Measurements from ENCODE around the gene UTF1. TPM values are rescaled to one million over a fixed set of nuclear protein-coding genes. Genes with fewer than 3 reads are reported as not detected.

Gene UTF1
- polyA plus RNA-seq, 1 experiment, result not detected

DNA sequence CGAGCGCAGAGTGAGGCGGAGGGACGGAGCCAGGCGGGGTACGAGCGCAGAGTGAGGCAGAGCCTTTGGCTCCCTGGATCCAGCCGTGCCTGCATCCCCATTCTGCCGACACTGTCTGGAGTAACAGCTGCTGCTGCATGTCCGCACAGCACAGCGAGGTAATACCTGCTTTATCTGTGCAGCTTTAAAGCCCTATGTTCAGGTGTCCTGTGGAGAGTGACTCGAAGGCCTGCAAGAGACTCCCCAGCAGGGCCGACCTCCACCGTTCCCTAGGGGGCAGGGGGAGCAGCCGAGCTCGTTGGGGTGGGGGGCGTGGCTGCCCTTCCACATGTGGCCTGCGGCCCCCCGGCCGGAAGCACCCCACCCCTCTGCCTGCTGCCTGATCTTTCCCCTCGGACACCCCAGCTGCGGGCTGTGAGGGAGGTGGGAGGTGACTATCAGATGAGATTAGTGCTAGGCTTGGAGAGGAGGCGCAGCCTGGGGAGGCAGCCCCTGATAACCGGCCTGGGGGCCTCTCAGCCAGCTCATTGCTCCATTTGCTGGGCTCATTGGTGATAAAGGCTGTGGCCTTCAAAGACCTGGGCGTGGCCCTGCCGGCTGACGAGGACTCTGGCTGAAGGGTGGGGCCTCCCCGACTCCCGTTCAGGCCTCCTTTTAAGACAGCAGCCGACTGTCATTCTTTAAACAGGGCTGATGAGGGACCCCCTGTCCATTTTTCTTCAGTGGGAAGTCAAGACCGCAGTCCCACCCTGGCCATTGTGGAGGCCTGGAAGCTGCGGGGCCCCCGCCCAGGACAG is 15.6 kb downstream of the UTF1 start:
- H3K36me3 ChIP-seq (ENCODE audit: control insufficient read depth, insufficient read depth, low read length), result no peaks in the 10 kb centered on the region
- ChIA-PET POLR2A (no interaction called here), CTCF (no interaction called here)
- no peak for DNase-seq (ENCODE audit: low read depth)
- H3K27me3 ChIP-seq (ENCODE audit: control insufficient read depth, insufficient read depth, low read length), result peaks cover 14% of the 10 kb centered on the region
- H3K4me3 ChIP-seq (ENCODE audit: low read depth, low read length), result no peak overlapping the region
- no peak for TF ChIP-seq CTCF (IDR thresholded peaks at IDR 0.05; ENCODE audit: insufficient read depth, low read depth, low read length)

DNA sequence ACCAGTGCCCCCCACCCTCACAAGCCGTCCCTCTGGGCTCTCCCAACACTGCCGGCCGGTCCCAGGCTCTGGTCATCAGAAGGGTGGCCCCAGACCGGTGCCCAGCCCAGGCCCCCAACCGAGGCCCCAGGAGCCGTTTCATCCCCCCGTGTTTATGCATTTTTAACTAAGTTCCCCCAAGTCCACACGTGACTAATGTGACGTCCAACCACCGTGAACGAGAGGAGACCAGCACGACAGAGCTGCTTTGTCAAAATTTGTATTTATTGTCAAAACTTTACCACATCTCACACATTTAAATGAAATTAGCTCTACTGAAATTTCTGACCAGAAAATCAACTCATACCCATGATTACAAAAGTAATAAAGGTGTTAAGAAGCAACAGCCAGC is 16.2 kb downstream of the UTF1 start:
- Histone ChIP-seq H3K27me3 (ENCODE audit: control insufficient read depth, insufficient read depth, low read length) (peaks cover 11% of the 10 kb centered on the region), H3K4me3 (ENCODE audit: low read depth, low read length) (no peak overlapping the region), H3K36me3 (ENCODE audit: control insufficient read depth, insufficient read depth, low read length) (no peaks in the 10 kb centered on the region)
- POLR2A ChIA-PET, result no interaction called here
- no peak for TF ChIP-seq CTCF (IDR thresholded peaks at IDR 0.05; ENCODE audit: insufficient read depth, low read depth, low read length)
- CTCF ChIA-PET, result no interaction called here
- DNase-seq (ENCODE audit: low read depth), result no peak

- TF ChIP-seq CTCF (IDR thresholded peaks at IDR 0.05; ENCODE audit: insufficient read depth, low read depth, low read length), result no peak
- no peak for DNase-seq (ENCODE audit: low read depth)
- POLR2A ChIA-PET, result no interaction called here
- Histone ChIP-seq H3K27me3 (ENCODE audit: control insufficient read depth, insufficient read depth, low read length) (peaks cover 9% of the 10 kb centered on the region), H3K36me3 (ENCODE audit: control insufficient read depth, insufficient read depth, low read length) (no peaks in the 10 kb centered on the region), H3K4me3 (ENCODE audit: low read depth, low read length) (no peak overlapping the region)
- CTCF ChIA-PET, result interaction anchor here (0.6 to 1.1 kb wide), 2 partner anchors 9 to 11 kb away, joined by 3 read pairs; no protein-coding TSS in a partner anchor
Observed at GRCh38 chr10:133247681-133248333, 17.8 kb downstream of the UTF1 start.

GRCh38 chr10:133248334-133248715 is 18.3 kb downstream of the UTF1 start:
- no peak for TF ChIP-seq CTCF (IDR thresholded peaks at IDR 0.05; ENCODE audit: insufficient read depth, low read depth, low read length)
- Histone ChIP-seq H3K36me3 (ENCODE audit: control insufficient read depth, insufficient read depth, low read length) (no peaks in the 10 kb centered on the region), H3K4me3 (ENCODE audit: low read depth, low read length) (no peak overlapping the region), H3K27me3 (ENCODE audit: control insufficient read depth, insufficient read depth, low read length) (peaks cover 9% of the 10 kb centered on the region)
- ChIA-PET POLR2A (no interaction called here), CTCF (interaction anchor here (0.6 kb wide), 1 partner anchor 9 kb away, joined by 3 read pairs; no protein-coding TSS in a partner anchor)
- DNase-seq (ENCODE audit: low read depth), result no peak

GRCh38 chr10:133249094-133249780 is 19.2 kb downstream of the UTF1 start:
- ChIA-PET CTCF (no interaction called here), POLR2A (no interaction called here)
- peaks cover 9% of the 10 kb centered on the region for H3K27me3 ChIP-seq (ENCODE audit: control insufficient read depth, insufficient read depth, low read length)
- no peaks in the 10 kb centered on the region for H3K36me3 ChIP-seq (ENCODE audit: control insufficient read depth, insufficient read depth, low read length)
- H3K4me3 ChIP-seq (ENCODE audit: low read depth, low read length), result no peak overlapping the region
- DNase-seq (ENCODE audit: low read depth), result no peak
- no peak for TF ChIP-seq CTCF (IDR thresholded peaks at IDR 0.05; ENCODE audit: insufficient read depth, low read depth, low read length)
